IMR-90 (cell line): ENCODE data around the gene UBA7. TPM values are rescaled to one million over a fixed set of nuclear protein-coding genes. Genes with fewer than 3 reads are reported as not detected.
A peak's percentile ranks its signal among the peaks of the same experiment; 100 is the strongest.
"Not testable (repeated sequence)": the region's sequence is repeated elsewhere in the genome, so short reads cannot be mapped to it uniquely, and the experiment has no call there.

ENCODE experiments used
- ATAC-seq: fragments of 200-7000 bp; cut with Tn5 transposase; 2 replicates; pipeline ENCODE4 v1.9.1; 2020; ENCODE audit warnings: low read depth, mild to moderate bottlenecking, moderate library complexity
- BruUV-seq: library from RNA; stranded (reverse); fragments of 400-500 nt; replicated peaks from 2 replicates; lab custom pipeline; 2021; lab: Mats Ljungman, UMichigan
- CTCF ChIA-PET: fragments of 300-600 bp; formaldehyde crosslinking; extraction: SDS; loops from one replicate; lab custom pipeline; 2021; ENCODE audit warnings: antibody characterized with exemption; lab: Yijun Ruan, JAX
- POLR2A ChIA-PET: fragments of 300-600 bp; sonication (Branson Sonifier 250); formaldehyde crosslinking; loops from one replicate; lab custom pipeline; 2022; ENCODE audit warnings: antibody characterized with exemption; ENCODE audit not compliant: unreplicated experiment; lab: Charles Lee
- DNase-seq: peaks from one replicate; pipeline ENCODE4 v3.0.0; 2013
- H2AFZ ChIP-seq: replicated peaks from 2 replicates; pipeline ENCODE3; 2013; ENCODE audit warnings: low read length, mild to moderate bottlenecking; ENCODE audit not compliant: poor library complexity
- H2AK5ac ChIP-seq: 2 replicates; pipeline ENCODE4 v1.6.1; 2013; ENCODE audit warnings: low read depth, low read length, inconsistent platforms
- H2AK9ac ChIP-seq: replicated peaks from 2 replicates; pipeline ENCODE3; 2013; ENCODE audit warnings: mild to moderate bottlenecking, low read depth, low read length, moderate library complexity; ENCODE audit not compliant: poor library complexity
- H2BK120ac ChIP-seq: 2 replicates; pipeline ENCODE4 v1.6.1; 2013; ENCODE audit warnings: low read depth, low read length, inconsistent platforms
- H2BK15ac ChIP-seq: 3 replicates; pipeline ENCODE4 v1.6.1; 2013; ENCODE audit warnings: low read depth, low read length, inconsistent platforms
- H2BK20ac ChIP-seq: 2 replicates; pipeline ENCODE4 v1.6.1; 2013; ENCODE audit warnings: low read depth, mild to moderate bottlenecking, inconsistent platforms, low read length, moderate library complexity
- H2BK5ac ChIP-seq: 2 replicates; pipeline ENCODE4 v1.6.1; 2013; ENCODE audit warnings: mild to moderate bottlenecking, low read depth, low read length, inconsistent platforms; ENCODE audit not compliant: poor library complexity, severe bottlenecking
- H3K14ac ChIP-seq: replicated peaks from 2 replicates; pipeline ENCODE4 v1.6.1; 2013; ENCODE audit warnings: low read depth, low read length, inconsistent platforms
- H3K18ac ChIP-seq: 2 replicates; pipeline ENCODE4 v1.6.1; 2013; ENCODE audit warnings: low read depth, low read length, control low read depth
- H3K23ac ChIP-seq: 2 replicates; pipeline ENCODE4 v1.6.1; 2013; ENCODE audit warnings: low read depth, low read length, inconsistent platforms
- H3K27ac ChIP-seq: 2 replicates; pipeline ENCODE4 v1.5.1; 2013; ENCODE audit warnings: mild to moderate bottlenecking, control low read depth, low read length; ENCODE audit not compliant: insufficient read depth
- H3K27me3 ChIP-seq: 2 replicates; pipeline ENCODE4 v1.6.1; 2013; ENCODE audit warnings: low read length; ENCODE audit not compliant: control insufficient read depth, insufficient read depth
- H3K36me3 ChIP-seq: 2 replicates; pipeline ENCODE4 v1.6.1; 2013; ENCODE audit warnings: low read length, mixed read lengths; ENCODE audit not compliant: control insufficient read depth, insufficient read depth
- H3K4ac ChIP-seq: 2 replicates; pipeline ENCODE4 v1.6.1; 2013; ENCODE audit warnings: low read depth, low read length, inconsistent platforms
- H3K4me1 ChIP-seq: 2 replicates; pipeline ENCODE4 v1.6.1; 2013; ENCODE audit warnings: low read length, mixed read lengths; ENCODE audit not compliant: control insufficient read depth, insufficient read depth
- H3K4me2 ChIP-seq: 2 replicates; pipeline ENCODE4 v1.6.1; 2013; ENCODE audit warnings: low read depth, mild to moderate bottlenecking, control low read depth, low read length, moderate library complexity
- H3K4me3 ChIP-seq: 2 replicates; pipeline ENCODE4 v1.5.1; 2013; ENCODE audit warnings: low read depth, mild to moderate bottlenecking, control low read depth, low read length, moderate library complexity; ENCODE audit not compliant: insufficient read depth
- H3K56ac ChIP-seq: 2 replicates; pipeline ENCODE4 v1.6.1; 2013; ENCODE audit warnings: low read length, inconsistent platforms; ENCODE audit not compliant: insufficient read depth; ENCODE audit errors: extremely low read depth
- H3K79me1 ChIP-seq, 2 experiments: 2 replicates each; pipeline ENCODE4 v1.6.1; 2013; ENCODE audit warnings: low read length in 2 of 2, inconsistent platforms in 1 of 2, low read depth in 1 of 2
- H3K9ac ChIP-seq: 2 replicates; pipeline ENCODE4 v1.6.1; 2013; ENCODE audit warnings: low read depth, low read length, control low read depth
- H3K9me1 ChIP-seq: 2 replicates; pipeline ENCODE4 v1.6.1; 2013; ENCODE audit warnings: low read length, inconsistent platforms; ENCODE audit not compliant: insufficient read depth
- H3K9me3 ChIP-seq: 2 replicates; pipeline ENCODE4 v1.6.1; 2013; ENCODE audit warnings: low read length; ENCODE audit not compliant: control insufficient read depth, insufficient read depth
- H4K20me1 ChIP-seq: 2 replicates; pipeline ENCODE4 v1.6.1; 2013; ENCODE audit warnings: low read length, inconsistent platforms; ENCODE audit not compliant: insufficient read depth
- H4K5ac ChIP-seq: 2 replicates; pipeline ENCODE4 v1.6.1; 2013; ENCODE audit warnings: mild to moderate bottlenecking, low read depth, low read length, control low read depth
- H4K8ac ChIP-seq, 2 experiments: 2 replicates each; pipeline ENCODE4 v1.6.1; 2013; ENCODE audit warnings: low read depth in 2 of 2, low read length in 2 of 2, control low read depth in 1 of 2, inconsistent platforms in 1 of 2
- H4K91ac ChIP-seq: 2 replicates; pipeline ENCODE4 v1.6.1; 2013; ENCODE audit warnings: low read depth, low read length, inconsistent platforms; ENCODE audit not compliant: insufficient read depth
- MAFK ChIP-seq: IDR thresholded peaks from 2 replicates; pipeline ENCODE4 v1.6.1; 2012; ENCODE audit warnings: low read depth, low read length, improper control_type of control experiment
- WGBS, 2 experiments: methylation state at CpG; one replicate each; pipeline versions ENCODE4 v1.1.5 to v1.1.7; 2013; ENCODE audit warnings: missing lambda C conversion rate in 2 of 2; ENCODE audit not compliant: insufficient read length in 1 of 2; ENCODE audit errors: extremely low coverage in 2 of 2; 5-methylcytosine and 5-hydroxymethylcytosine counted together
- dilution Hi-C: fragments of 300-500 bp; cut with HindIII; formaldehyde crosslinking; loops from one replicate; pipeline ENCODE4 v1.14.3; 2018; ENCODE audit warnings: low sequenced_read_pairs; ENCODE audit not compliant: unreplicated experiment
- in situ Hi-C: fragments of 300-500 bp; cut with MboI; formaldehyde crosslinking; loops from 3 replicates; pipeline ENCODE4 v1.14.3; 2019; ENCODE audit warnings: low sequenced_read_pairs, inconsistent platforms, mixed read lengths
- intact Hi-C: fragments of 100-400 bp; cut with micrococcal nuclease; formaldehyde crosslinking; loops from 2 replicates; pipeline ENCODE4 v1.10.0; 2022
- polyA plus RNA-seq, 3 experiments: library from polyadenylated mRNA; depleted of rRNA; stranded (reverse); fragments of >200 nt; gene quantifications; 2 replicates each; pipeline ENCODE4 v1.2.3, GENCODE V29; 2012; ENCODE audit warnings: low replicate concordance in 1 of 3
- total RNA-seq: library from RNA; depleted of rRNA; stranded (reverse); fragments of >200 nt; gene quantifications from 2 replicates; pipeline ENCODE4 v1.2.3, GENCODE V29; 2012

UBA7 gene
- total and polyA plus RNA-seq, 2 of the 4 experiments (the other 2 are of a cell fraction) = 18.6 to 57.8 TPM

DNA sequence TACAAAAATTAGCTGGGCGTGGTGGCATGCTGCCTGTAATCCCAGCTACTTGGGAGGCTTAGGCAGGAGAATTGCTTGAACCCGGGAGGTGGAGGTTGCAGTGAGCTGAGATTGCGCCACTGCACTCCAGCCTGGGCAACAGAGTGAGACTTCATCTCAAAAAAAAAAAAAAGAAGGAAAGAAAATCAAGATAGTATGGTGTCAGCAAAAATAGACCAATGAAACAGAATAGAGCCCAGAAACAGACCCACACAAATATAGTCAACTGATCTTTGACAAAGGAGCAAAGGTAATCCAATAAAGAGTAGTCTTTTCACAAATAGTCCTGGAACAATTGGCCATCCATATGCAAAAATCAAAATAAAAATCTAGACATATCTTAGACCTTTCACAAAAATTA lies 9.4 kb upstream of the UBA7 start:
- BruUV-seq, H4K8ac ChIP-seq, H3K4me3 ChIP-seq, ATAC-seq, H3K9me3 ChIP-seq, in situ Hi-C loops, H3K27ac ChIP-seq, H4K5ac ChIP-seq, H2BK20ac ChIP-seq, H3K56ac ChIP-seq, intact Hi-C loops, DNase-seq, H3K18ac ChIP-seq, H3K9me1 ChIP-seq, H2AFZ ChIP-seq, dilution Hi-C loops, H4K20me1 ChIP-seq, H3K27me3 ChIP-seq, H3K9ac ChIP-seq, H3K79me1 ChIP-seq, H2BK5ac ChIP-seq, H3K4ac ChIP-seq, H2AK5ac ChIP-seq, H3K4me1 ChIP-seq, H2AK9ac ChIP-seq, H3K4me2 ChIP-seq, H3K14ac ChIP-seq, H2BK15ac ChIP-seq, H2BK120ac ChIP-seq, POLR2A ChIA-PET, H3K36me3 ChIP-seq, H4K91ac ChIP-seq, H3K23ac ChIP-seq: not testable (repeated sequence)
- CTCF ChIA-PET = interaction anchor here (1.5 kb wide), 1 partner anchor 16 kb away, joined by 12 read pairs; no protein-coding TSS in a partner anchor
- WGBS, 2 experiments = no CpG with 5 or more reads among the region's 3 CpGs
- TF ChIP-seq MAFK = peak; percentile 53
